Superior temporal gyrus (tissue), 1 donor: ENCODE measurements around the gene DUSP21.
"Not testable (repeated sequence)": the region's sequence is repeated elsewhere in the genome, so short reads cannot be mapped to it uniquely, and the experiment has no call there.

Experiments used
- DNase-seq: peaks from one replicate; pipeline ENCODE4 v3.0.0-alpha.2; 2016; ENCODE audit errors: extremely low spot score

Gene DUSP21

GRCh38 chrX:44876086-44876485 lies 32.3 kb downstream of the DUSP21 start:
- DNase-seq: peak; percentile 24

GRCh38 chrX:44876767-44877166 lies 32.9 kb downstream of the DUSP21 start:
- DNase-seq: no peak

GRCh38 chrX:44878780-44879179 lies 35.0 kb downstream of the DUSP21 start:
- no peak for DNase-seq

- DNase-seq: no peak
These were observed 37.7 kb downstream of the DUSP21 start for GRCh38 chrX:44881549-44881948.

DNA sequence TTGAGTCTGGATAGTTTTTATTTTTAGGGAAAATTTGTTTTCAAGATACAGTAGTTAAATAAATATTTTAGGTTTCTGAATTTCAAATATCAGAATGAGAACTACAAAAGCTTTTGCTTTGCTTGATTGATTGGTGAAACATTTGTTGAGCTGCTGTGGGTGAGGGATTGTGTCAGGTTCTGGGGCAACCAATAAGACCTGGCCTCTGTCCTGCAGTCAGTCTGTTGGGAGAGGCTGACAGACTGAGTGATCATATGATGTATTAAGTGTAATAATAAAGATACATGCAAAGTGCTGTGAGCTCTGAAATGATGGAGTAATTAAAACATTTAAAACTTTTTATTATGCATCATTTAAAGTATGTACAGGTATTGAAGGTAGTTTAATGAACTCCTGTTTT lies 38.8 kb downstream of the DUSP21 start:
- DNase-seq: no peak

GRCh38 chrX:44884944-44885343 lies 41.1 kb downstream of the DUSP21 start:
- DNase-seq: no peak

DNA sequence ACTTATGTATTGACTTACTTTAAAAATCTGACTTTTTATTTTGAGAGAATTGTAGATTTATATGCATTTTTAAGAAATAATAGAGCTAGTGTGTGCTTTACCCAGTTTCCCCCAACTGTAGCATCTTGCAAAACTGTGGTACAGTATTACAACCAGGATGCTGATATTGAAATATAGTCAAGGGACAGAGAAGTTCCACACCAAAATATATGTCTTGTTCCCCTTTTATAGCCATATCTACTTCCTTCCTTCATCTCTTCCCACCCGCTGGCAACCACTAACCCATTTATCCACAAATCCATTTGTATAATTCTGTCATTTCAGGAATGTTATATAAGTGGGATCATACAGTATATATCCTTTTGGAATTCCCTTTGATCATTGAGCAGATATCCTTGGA lies 46.0 kb downstream of the DUSP21 start:
- DNase-seq: no peak

- DNase-seq: no peak
These were observed 46.4 kb downstream of the DUSP21 start for GRCh38 chrX:44890247-44890646.

GRCh38 chrX:44890687-44891086 lies 46.9 kb downstream of the DUSP21 start:
- not testable (repeated sequence) for DNase-seq

GRCh38 chrX:44891642-44892041 lies 47.8 kb downstream of the DUSP21 start:
- DNase-seq: no peak
